HG03520 (cell line): ENCODE data around the gene KPNA1.
"Not testable (repeated sequence)": the region's sequence is repeated elsewhere in the genome, so short reads cannot be mapped to it uniquely, and the experiment has no call there.

Source experiments
- ATAC-seq: cut with Tn5 transposase; IDR thresholded peaks from one replicate; pipeline ENCODE4 v1.9.1; 2021; ENCODE audit warnings: mild to moderate bottlenecking, moderate library complexity; ENCODE audit not compliant: unreplicated experiment

KPNA1 gene

DNA sequence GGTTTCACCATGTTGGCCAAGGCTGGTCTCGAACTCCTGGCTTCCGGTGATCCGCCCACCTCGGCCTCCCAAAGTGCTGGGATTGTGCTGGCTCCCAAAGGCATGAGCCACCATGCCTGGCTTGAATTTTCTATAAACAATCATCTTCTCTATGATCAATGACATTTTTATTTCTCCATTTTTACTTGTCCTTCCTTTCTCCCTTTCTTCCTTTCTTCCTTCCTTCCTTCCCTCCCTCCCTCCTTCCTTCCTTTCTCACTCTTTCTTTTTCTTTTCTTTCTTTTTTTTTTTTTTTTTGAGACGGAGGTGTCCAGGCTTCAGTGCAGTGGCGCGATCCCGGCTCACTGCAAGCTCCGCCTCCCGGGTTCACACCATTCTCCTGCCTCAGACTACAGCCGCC, 8.6 kb upstream of the KPNA1 start:
- ATAC-seq = no peak

DNA sequence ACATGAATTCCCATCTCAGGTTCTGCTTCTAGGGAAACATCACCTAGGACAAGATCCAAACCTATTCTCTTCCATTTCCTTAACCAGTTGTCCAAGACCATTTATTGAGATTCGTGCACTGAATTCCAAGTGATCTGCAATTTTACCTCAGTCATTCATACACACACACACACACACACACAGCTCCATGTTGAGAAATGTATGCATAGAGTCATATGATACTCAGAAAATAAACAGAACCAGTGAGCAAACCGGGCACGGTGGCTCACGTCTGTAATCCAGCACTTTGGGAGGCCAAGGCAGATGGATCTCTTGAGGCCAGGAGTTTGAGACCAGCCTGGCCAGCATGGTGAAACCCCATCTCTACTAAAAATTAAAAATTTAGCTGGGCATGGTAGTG, 6.1 kb upstream of the KPNA1 start:
- ATAC-seq = no peak

DNA sequence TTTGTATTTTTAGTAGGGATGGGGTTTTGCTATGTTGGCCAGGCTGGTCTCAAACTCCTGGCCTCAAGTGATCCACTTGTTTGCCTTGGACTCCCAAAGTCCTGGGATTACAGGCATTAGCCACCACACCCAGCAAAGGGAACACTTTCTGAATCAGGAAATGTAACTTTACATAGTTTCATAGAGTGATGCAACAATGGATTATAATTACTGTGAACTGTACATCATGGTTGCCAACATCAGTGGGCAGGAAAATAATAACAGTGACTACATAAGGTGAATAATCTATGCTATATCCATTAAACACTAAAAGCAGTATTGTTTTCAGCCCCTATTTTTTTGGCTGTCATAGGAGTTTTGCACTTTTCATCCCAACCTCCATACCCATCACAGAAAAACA, 5.0 kb upstream of the KPNA1 start:
- no peak for ATAC-seq

DNA sequence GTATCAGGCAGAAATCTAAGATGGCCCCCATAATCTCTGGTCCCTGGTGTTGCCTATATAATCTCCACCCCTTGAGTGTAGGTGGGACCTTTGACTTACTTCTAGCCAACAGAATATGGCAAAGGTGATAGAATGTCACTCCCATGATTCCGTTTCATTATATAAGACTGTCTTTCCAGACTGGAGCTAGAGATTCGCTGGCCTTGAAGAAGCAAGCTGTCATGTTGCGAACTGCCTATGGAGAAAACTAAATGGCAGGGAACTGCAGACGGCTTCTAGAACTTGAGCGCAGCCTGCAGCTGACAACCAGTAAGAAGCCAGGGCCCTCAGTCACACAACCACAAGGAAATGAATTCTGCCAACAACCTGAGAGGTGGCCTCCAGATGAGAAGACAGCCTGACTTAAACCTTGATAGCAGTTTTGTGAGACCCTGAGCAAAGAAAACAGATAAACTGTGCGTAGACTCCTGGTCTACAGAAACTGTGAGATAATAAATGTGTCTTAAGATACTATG, 2.2 kb upstream of the KPNA1 start:
- ATAC-seq = no peak

DNA sequence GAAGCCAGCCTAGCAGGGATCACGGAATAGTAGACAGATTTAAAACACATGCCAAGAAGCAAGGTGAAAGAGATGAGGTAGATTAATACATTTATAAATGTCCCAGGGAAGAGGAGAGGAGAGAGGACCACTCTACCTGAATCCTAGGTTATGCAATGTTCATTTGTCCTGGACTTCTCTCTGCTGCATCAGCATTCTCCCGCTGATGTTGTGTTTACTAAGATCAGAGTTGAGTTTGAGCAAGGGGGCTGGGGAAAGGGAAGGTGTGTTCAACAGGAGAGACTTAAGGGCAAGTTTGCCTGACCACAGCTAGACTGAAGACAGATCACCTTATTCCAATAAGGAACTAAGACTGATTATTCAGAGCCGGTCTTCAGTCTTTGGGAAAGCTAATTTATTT, 1.1 kb upstream of the KPNA1 start:
- no peak for ATAC-seq

DNA sequence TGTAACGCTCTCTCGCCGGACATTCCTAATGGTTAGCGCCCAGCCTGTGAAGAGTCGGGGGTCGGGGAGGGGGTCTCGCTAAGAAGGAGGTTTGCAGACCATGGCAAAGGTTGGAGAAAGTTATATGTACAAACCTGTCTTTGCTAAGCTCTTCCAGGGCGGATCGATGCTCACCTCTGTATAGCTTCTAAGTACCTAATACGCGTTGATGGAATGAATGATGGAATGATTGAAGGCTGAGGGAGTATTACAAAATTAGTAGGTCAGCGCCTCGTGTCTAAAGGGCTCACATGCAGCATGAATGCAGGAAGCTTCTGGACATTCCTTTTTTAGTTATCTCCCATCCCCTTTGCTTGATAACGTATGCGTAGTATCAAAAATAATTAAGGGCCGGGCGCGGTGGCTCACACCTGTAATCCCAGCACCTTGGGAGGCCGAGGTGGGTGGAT, 305 bp upstream of the KPNA1 start:
- ATAC-seq = no peak

DNA sequence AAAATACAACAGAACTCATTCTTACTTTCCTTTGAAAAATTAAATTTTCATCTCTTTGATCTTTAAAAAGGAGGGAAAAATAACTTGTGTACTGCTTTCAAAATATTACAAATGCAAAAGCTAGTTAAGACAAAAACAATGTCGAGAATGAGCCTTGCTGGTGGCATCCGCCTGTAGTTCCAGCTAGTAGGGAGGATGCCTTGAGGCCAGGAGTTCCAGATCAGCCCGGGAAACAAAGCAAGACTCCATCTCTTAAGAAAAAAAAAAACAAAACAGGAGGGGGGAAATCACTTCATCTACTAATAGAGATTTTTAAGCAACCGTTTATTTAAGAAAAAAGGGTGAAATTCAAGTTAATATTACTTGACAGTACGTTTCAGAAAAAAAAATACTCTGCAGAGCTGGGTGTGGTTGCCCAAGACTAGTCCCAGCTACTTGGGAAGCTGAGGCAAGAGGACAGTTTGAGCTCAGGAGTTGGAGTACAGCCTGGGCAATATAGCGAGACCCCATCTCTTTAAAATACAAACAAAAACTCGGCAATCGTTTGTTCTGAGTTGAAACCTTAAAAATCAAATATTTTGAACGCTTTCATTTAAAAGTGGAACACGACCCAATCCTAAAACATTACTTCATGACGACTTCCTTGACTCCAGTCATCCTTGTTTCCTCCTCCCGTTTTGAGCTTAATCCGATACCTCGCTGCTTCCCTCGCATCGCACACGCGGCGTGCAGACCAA, 1.2 kb downstream of the KPNA1 start:
- no peak for ATAC-seq

DNA sequence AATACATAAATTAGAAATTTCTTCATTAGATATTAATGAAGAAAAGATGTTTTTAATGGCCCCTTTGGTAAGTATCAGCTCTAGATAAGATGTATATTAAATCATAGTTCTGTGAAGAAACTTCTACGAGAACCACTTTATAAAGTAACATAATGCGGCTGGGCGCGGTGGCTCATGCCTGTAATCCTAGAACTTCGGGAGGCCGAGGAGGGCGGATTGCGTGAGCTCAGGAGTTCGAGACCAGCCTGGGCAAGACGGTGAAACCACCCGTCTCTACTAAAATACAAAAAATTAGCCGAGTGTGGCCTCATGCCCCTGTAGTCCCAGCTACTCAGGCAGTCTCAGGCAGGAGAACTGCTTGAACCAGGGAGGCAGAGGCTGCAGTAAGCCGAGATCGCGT, 2.5 kb downstream of the KPNA1 start:
- ATAC-seq = no peak

DNA sequence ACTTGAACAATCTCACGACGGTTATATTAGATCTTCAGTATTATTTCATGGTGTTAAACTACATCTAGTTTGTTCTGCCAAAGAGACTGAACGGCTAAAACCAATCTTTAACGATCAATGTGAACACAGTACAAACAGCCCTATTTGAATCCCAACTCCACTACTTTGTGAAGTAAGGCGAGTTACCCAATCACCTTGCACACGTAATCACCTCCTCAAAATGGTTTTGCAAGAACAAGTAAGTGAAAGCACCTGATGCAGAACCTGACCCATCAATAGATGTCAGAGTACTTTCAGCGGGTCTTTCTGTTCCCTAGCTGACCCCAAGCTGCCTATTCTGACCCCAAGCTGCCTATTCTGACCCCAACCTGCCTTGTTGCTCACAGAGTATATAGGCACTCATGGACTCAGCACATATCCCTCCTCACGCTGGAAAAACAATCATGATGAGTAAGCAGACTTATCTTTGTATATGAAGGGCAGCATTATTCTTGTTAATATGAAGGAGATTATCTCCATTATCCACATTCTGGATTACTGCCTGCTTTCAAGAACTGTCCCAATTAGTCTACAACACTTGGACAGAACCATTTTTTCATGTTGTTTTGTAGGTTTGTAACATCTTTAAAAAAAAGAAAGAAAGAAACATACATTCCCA, 3.7 kb downstream of the KPNA1 start:
- ATAC-seq = no peak

DNA sequence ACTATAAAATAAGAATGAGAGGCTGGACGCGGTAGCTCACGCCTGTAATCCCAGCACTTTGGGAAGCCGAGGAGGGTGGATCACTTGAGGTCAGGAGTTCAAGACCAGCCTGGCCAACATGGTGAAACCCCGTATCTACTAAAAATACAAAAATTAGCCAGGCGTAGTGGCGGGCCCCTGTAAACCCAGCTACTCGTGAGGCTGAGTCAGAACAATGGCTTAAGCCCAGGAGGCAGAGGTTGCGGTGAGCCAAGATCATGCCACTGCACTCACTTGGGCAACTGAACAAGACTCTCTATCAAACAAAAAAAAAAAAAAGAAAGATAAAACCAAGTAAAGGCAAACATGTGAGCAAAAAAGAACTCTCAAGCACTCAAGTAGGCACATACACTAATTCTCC, 5.8 kb downstream of the KPNA1 start:
- not testable (repeated sequence) for ATAC-seq

DNA sequence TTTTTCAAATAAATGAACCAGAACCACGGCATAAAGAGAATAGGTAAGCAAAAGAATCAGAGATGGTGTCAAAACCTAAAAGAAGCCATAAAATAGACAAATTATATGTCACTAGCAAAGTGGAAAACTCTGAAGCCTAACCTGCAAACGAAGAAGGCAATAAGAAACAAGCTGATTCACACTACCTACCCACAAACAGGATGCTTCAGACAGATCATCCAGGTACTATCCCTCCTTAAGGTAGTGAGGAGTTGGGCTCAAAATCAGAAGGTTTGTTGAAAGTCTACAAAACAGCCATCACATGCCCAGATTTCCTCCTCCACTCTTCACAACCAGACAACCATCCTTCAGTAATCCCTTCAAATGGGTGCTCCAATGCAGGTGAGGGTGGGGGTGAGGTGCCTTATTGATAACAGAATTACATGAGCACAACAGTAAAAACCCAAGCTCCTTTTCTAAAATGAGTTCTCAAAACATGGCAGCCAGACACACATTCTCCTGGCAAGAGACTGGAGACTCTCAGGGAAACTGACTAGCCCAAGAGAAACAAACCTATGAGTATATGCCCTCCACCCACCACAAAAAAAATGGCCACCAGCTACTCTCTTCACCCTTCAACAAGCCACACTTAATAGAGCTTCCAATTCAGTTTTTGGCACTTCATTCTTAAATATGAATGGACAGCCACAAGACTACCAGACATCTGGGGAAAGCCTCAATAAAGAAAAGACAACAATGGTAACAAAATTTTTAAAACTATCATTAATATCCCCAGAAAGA, 6.4 kb downstream of the KPNA1 start:
- no peak for ATAC-seq

DNA sequence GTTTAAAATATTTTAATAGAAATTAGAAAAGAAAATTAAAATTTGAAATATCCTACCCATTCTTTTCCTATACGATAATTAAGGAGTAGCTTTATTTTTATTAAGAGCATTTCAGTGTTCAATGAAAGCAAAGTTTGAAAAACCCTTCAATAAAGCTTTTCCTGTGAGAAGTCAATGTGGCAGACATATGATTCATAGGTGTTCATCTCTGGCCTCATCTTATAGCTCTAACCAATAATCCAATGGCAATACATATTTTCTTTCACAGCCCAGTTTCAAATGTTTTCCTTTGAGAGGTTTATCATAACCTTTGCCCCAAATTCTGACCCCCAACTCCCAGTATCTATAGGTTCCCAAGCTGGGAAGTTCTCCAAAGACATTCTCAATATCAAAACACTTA, 8.3 kb downstream of the KPNA1 start:
- ATAC-seq = no peak

DNA sequence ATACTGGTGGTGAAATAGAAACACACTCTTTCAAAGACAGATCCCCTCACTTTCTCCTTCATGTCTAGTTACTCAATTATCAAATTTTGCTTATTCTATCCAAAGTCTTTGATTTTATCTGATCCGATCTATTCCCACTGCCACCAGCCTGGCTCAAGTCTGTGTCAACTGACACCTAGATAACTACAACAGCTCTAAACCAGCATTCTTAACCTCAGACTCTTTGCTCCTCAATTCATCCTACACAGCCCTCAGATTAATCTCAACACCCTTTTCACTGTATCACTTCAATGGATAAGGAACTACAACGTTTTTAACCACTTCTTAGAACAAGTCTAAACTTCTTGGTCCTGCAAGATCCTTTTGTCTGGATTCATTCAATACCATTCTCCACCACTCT, 9.1 kb downstream of the KPNA1 start:
- ATAC-seq = no peak

DNA sequence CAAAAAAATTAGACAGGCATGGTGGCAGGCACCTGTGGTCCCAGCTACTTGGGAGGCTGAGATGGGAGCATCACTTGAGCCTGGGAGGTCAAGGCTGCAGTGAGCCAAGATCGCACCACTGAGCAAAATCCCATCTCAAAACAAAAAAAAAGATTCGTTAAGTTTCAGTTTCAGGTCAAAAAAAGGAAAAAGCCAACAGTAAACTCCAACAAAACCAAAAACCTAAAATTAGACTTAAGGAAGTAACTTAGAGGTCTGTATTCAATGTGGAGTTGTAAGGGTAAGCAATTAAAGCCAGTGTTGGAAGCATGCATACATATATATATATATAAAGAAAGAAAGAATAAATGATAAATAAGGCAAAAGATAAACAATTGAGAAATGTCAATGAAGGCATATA, 11.8 kb downstream of the KPNA1 start:
- no peak for ATAC-seq

DNA sequence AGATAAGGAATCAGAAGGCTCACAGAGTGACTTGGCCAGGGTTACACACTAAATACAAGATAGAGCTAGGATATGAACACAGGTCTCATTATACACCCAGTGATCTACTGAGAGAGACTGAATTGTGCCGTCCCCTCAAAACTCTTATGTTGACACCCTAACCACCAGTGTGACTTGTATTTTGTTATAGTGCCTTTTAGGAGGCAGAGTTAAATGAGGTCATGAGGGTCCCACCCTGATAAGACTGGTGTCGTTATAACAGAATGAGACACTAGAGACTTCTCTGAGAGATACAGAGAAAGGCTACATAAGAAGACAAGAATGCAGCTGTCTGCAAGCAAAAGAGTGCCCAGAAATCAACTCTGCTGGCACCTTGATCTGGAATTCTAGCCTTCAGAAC, 12.6 kb downstream of the KPNA1 start:
- ATAC-seq = no peak

DNA sequence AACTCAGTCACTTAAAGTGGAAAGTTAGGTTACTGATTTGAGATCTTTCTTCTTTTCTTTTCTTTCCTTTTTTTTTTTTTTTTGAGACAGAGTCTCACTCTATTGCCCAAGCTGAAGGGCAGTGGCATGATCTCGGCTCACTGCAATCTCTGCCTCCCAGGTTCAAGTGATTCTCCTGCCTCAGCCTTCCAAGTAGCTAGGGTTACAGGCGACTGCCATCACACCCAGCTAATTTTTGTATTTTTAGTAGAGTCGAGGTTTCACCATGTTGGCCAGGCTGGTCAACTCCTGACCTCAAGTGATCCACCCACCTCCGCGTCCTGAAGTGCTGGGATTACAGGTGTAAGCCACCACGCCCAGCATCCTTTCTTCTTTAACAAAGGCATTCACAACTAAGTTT, 13.8 kb downstream of the KPNA1 start:
- ATAC-seq = not testable (repeated sequence)

DNA sequence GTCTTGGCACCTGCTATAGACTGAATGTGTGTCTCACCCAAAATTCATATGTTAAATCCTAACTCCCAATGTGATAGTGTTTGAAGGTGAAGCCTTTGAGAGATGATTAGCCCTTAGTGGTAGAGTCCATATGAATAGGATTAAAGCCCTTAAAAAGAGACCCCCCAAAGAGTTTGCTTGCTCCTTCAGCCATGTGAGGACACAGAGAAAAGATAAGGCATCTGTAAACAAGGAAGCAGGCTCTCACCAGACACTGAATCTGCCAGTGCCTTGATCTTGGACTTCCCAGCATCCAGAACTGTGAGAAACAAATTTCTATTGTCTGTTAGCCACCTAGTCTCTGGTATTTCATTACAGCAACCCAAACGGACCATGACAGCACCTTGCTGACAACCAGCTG, 16.6 kb downstream of the KPNA1 start:
- no peak for ATAC-seq

DNA sequence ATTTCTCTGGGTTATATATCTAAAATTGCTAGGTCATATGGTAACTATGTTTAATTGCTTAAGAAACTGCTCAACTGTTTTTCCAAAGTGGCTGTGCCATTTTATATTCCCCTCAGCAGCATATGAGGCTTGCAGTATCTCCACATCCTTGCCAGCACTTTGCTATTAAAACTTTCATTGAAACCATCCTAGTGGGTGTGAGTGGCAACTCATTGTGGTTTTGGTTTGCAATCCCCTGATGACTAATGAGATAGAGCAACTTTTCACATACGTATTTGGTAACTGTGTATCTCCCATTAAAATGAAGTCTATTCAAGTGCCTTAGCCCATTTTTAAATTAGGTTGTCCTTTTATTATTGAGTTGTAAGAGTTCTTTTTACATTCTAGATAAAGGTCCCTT, 17.3 kb downstream of the KPNA1 start:
- ATAC-seq = peak; percentile 72

DNA sequence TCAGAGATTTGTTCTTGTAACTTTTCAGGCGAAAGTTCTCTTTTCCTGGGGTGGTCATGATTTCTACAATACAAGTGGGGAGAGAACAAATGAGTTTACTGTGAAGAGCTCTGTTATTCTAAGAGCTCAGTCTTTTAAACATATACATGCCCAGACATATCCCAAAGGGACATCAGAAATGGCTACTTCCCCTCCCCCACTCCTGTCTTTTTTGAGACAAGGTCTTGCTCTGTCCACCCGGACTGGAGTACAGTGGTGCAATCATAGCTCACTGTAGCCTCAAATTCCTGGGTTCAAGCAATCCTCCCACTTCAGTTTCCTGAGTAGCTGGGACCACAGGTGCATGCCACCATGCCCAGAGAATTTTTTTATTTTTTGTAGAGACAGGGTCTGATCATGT, 18.2 kb downstream of the KPNA1 start:
- ATAC-seq = no peak

DNA sequence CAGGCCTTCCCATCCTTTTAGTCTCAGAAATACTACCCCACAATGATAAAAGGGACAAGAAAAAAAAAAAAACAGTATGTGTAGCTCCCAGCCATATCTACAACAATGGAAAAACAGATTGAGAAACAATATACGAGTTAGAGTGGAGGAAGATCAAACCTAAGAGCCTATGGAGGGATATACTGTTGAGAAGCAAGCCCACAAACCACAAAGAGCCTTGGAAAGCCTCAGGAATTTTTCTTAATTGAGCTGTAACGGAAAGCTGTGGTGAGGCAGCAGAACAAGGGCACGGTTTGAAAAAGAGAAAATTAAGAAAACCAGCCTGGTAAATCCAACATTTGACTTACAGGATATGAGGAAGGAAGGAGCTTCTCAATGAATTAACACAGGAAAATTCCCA, 21.4 kb downstream of the KPNA1 start:
- ATAC-seq = no peak

DNA sequence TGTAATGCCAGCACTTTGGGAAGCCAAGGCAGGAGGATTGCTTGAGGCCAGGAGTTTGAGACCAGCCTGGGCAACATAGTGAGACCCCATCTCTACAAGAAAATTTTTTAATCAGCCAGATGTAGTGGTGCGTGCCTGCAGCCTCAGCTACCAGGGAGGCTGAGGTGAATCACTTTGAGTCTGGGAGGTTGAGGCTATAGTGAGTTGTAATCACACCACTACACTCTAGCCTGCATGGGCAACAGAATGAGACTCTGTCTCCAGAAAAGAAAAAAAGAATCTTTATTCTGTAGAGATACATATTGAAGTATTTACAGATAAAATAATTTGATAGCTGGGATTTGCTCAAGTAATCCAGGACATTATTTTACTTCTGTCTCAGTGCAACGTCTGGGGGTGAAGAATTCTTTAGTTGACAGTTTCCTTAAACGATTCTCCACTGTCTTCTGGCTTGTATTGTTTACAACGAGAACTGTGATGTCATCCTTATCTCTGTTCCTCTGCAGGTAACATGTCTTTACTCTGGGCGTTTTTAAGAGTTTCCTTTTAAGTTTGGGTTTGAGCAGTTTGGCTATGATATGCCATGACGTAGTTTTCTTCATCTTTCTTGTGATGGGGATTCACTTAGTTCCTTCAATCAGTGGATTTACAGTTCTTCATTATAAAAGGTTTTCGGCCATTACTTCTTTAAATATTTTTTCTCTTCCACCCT, 26.3 kb downstream of the KPNA1 start:
- no peak for ATAC-seq
